ENCODE data around the gene ASIC5.

DNA sequence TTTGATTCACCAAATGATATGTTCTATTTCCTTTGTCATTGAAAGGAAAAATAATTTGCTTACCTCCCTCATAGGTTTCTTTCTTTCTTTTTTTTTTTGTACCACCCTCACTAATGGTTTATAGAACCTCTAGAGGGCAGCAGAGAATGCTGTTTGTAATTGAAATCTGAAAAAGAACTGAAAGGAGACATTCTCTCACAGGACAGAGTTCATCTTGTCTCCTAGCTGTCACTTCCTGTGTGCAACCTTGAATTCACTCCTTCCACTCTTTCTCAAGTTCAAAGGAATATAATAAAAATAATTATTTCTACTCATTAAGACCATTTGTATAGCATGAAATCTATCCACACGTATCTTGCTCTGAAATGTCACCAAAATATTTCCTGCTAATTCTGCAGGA, 56.2 kb downstream of the ASIC5 start:
- TF ChIP-seq EZH2 (IDR thresholded peaks at IDR 0.05; ENCODE audit: borderline replicate concordance): no peak
- TF ChIP-seq EZH2phosphoT487 (IDR thresholded peaks at IDR 0.05; ENCODE audit: low read depth, severe bottlenecking, unreplicated experiment): no peak

Data from hepatocyte (in vitro differentiated cells).